Astrocyte of the hippocampus (primary cell): ENCODE data around the gene RHOU.

Experiments
- DNase-seq: peaks from one replicate; pipeline ENCODE4 v3.0.0; 2011; ENCODE audit warnings: low read depth, low spot score

RHOU gene

GRCh38 chr1:228784181-228784580 lies 48.9 kb downstream of the RHOU start:
- no peak for DNase-seq

- DNase-seq = no peak
Observed at GRCh38 chr1:228785366-228786330, 50.4 kb downstream of the RHOU start.

DNA sequence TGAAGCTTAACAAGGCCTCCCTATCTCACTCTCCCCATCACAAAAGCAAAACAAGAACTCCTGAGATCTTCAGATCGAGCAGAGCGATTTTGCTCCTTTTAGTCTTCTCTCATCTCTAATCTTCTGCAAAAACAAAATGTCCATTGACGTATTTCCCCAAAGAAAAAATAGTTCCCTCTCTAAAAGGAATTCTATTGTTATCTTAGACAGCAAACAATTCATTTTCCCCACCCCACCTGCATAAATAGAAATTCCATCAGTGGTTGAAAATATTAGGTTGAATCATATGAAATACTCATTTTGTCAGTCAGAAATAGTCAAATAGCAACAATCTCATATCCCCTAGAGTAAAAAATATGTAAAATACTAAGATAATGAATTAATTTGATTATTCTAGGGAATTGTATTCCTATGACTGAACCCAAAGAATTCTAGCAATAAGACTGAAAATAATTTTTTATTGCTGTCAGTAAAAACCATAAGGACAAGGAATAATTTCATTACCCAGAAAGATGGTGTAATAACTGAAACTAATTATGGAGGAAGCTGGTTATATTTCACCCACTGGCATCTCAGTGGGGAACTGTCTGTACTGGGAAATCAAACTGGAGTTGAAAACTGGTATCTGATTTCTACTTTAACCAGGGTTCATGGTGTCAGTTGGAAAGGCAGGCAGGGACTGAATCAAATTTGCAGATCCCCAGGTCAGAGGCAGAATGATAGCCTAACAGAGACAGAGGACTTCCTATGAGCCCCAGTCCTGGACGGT lies 51.3 kb downstream of the RHOU start:
- no peak for DNase-seq

DNA sequence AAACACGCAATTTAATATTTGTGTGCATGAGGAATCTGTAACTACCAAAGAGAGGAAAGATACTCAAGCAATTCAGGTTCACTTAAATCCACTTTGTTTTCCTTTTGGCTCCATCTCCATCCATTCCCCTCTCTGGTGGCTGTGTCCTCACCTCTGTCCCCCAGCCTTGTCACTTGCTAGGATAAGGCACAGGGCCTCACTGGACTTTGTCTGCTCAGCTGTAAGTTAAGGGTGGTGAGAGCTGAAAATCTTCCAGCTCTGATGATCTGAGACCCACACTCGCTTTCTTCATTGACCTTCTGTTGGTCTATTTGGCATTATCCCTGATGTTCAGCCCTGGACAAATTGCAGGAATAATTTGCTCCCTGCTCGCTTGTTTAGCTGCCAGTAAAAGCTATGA lies 56.5 kb downstream of the RHOU start:
- no peak for DNase-seq

DNA sequence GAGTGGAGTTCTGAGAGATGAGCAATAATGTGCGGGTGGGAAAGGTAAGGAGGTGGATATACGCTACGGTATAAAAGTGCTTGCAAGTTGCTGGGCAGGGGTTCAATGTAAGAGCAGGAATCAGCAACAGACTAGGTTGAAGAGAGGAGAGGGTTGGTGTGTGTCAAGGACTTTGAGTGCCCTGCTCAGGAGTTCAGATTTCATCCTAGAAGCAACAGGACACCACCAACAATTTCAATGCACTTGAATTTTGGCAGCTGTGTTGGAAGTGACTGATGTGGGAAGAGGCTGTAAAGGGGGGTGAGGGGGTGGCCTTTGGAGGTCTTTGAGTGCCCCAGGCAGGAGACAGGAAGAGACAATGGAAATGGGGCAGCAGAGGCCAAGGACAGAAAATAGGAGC lies 57.3 kb downstream of the RHOU start:
- DNase-seq = no peak

- DNase-seq = no peak
Observed at GRCh38 chr1:228793032-228793431, 57.8 kb downstream of the RHOU start.

DNA sequence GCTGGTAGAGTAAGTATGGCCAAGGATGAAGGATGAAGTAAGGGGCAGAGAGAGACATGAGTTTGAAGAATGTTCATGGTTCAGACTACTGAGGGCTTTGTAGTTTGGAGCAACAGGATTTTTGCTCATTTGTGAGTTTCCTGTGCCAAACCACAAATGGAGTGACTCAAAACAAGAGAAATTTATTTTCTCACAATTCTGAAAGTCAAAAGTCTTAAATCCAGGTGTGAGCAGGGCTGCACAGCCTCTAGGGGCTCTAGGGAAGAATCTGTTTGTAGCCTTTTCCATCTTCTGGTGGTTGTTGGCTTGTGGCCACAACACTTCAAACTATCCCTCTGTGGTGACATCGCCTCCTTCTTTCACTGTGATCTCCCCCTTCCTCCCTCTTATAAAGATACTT lies 58.9 kb downstream of the RHOU start:
- DNase-seq = no peak

GRCh38 chr1:228794810-228795209 lies 59.5 kb downstream of the RHOU start:
- no peak for DNase-seq

DNA sequence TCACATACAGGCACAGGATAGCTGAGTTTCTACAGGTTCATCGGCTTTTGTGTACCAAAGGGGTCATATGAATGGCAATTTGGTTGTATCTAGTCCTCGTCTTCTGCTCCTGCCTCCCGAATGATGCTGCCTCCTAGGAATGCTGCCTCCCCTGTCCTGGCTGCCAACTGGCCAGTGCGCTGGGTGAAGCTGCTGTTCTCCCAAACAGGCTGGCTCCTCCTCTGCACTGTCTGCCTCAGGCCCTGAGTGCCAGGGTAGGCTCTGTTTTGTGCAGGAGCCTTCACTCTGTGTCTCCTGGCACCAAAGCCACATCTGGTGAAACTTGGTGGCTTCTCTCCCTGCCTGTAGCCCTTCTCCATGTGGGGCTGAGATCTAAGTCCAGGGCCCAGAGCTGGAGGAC lies 60.3 kb downstream of the RHOU start:
- no peak for DNase-seq
